Measurements from ENCODE around the gene HS3ST3A1.
"Not testable (repeated sequence)": the region's sequence is repeated elsewhere in the genome, so short reads cannot be mapped to it uniquely, and the experiment has no call there.

HS3ST3A1 gene

GRCh38 chr17:13560935-13561334, 40.8 kb downstream of the HS3ST3A1 start:
- H3K23ac ChIP-seq (ENCODE audit: low read length), result no peak overlapping the region

GRCh38 chr17:13558588-13558987, 43.1 kb downstream of the HS3ST3A1 start:
- Histone ChIP-seq H3K79me2 (ENCODE audit: control insufficient read depth, insufficient read depth, low read length) (no peaks in the 10 kb centered on the region), H3K27me3 (ENCODE audit: insufficient read depth, low read length, poor library complexity) (no peaks in the 10 kb centered on the region), H3K36me3 (ENCODE audit: control insufficient read depth, insufficient read depth, low read length) (no peaks in the 10 kb centered on the region), H3K4me2 (ENCODE audit: low read length) (no peak overlapping the region), H3K18ac (ENCODE audit: low read length) (no peak overlapping the region), H2BK15ac (replicated peaks; ENCODE audit: low read depth) (no peak overlapping the region), H3K79me1 (ENCODE audit: low read length) (peaks cover 6% of the 10 kb centered on the region), H3K4me3 (ENCODE audit: low read length) (no peak overlapping the region), H3K4ac (ENCODE audit: low read depth, low read length) (no peak overlapping the region), H2AK5ac (ENCODE audit: low read length) (no peak overlapping the region), H2BK5ac (ENCODE audit: low read length) (no peak overlapping the region), H3K9ac (ENCODE audit: low read length) (no peak overlapping the region), H4K8ac (ENCODE audit: low read depth, low read length) (no peak overlapping the region), H3K23ac (ENCODE audit: low read length) (no peak overlapping the region), H3K56ac (ENCODE audit: low read length) (no peak overlapping the region), H2BK120ac (ENCODE audit: low read depth, low read length) (no peak overlapping the region), H3K27ac (ENCODE audit: low read depth, low read length) (no peak overlapping the region), H3K4me1 (ENCODE audit: control insufficient read depth, low read depth, low read length) (no peaks in the 10 kb centered on the region), H4K5ac (ENCODE audit: low read length) (no peak overlapping the region)
- no CpG with 5 or more reads among the region's 3 CpGs for WGBS (ENCODE audit: extremely low coverage, insufficient coverage, low lambda C conversion rate)
- DNase-seq, result no peak

More at GRCh38 chr17:13560935-13561334, 40.8 kb downstream of the HS3ST3A1 start:
- Histone ChIP-seq H3K4me1 (ENCODE audit: control insufficient read depth, low read depth, low read length) (no peaks in the 10 kb centered on the region), H2BK5ac (ENCODE audit: low read length) (no peak overlapping the region), H3K36me3 (ENCODE audit: control insufficient read depth, insufficient read depth, low read length) (no peaks in the 10 kb centered on the region), H3K27ac (ENCODE audit: low read depth, low read length) (no peak overlapping the region), H3K9ac (ENCODE audit: low read length) (no peak overlapping the region), H3K56ac (ENCODE audit: low read length) (no peak overlapping the region), H3K4me3 (ENCODE audit: low read length) (no peak overlapping the region), H3K79me2 (ENCODE audit: control insufficient read depth, insufficient read depth, low read length) (no peaks in the 10 kb centered on the region), H3K79me1 (ENCODE audit: low read length) (peaks cover 4% of the 10 kb centered on the region), H3K18ac (ENCODE audit: low read length) (no peak overlapping the region), H3K27me3 (ENCODE audit: insufficient read depth, low read length, poor library complexity) (no peaks in the 10 kb centered on the region), H4K5ac (ENCODE audit: low read length) (no peak overlapping the region), H3K4me2 (ENCODE audit: low read length) (no peak overlapping the region), H4K8ac (ENCODE audit: low read depth, low read length) (no peak overlapping the region), H2BK120ac (ENCODE audit: low read depth, low read length) (no peak overlapping the region), H3K4ac (ENCODE audit: low read depth, low read length) (no peak overlapping the region), H2BK15ac (replicated peaks; ENCODE audit: low read depth) (no peak overlapping the region), H2AK5ac (ENCODE audit: low read length) (no peak overlapping the region)
- no CpG with 5 or more reads among the region's 1 CpG for WGBS (ENCODE audit: extremely low coverage, insufficient coverage, low lambda C conversion rate)
- no peak for DNase-seq

- Histone ChIP-seq H4K5ac (ENCODE audit: low read length) (no peak overlapping the region), H3K9ac (ENCODE audit: low read length) (no peak overlapping the region), H3K56ac (ENCODE audit: low read length) (no peak overlapping the region), H3K23ac (ENCODE audit: low read length) (no peak overlapping the region), H3K27ac (ENCODE audit: low read depth, low read length) (no peak overlapping the region), H2BK120ac (ENCODE audit: low read depth, low read length) (no peak overlapping the region), H3K4me2 (ENCODE audit: low read length) (no peak overlapping the region), H3K27me3 (ENCODE audit: insufficient read depth, low read length, poor library complexity) (no peaks in the 10 kb centered on the region), H2BK5ac (ENCODE audit: low read length) (no peak overlapping the region), H3K79me2 (ENCODE audit: control insufficient read depth, insufficient read depth, low read length) (no peaks in the 10 kb centered on the region), H3K4ac (ENCODE audit: low read depth, low read length) (no peak overlapping the region), H3K79me1 (ENCODE audit: low read length) (peaks cover 3% of the 10 kb centered on the region), H3K36me3 (ENCODE audit: control insufficient read depth, insufficient read depth, low read length) (no peaks in the 10 kb centered on the region), H3K4me1 (ENCODE audit: control insufficient read depth, low read depth, low read length) (no peaks in the 10 kb centered on the region), H4K8ac (ENCODE audit: low read depth, low read length) (no peak overlapping the region), H2BK15ac (replicated peaks; ENCODE audit: low read depth) (no peak overlapping the region), H3K18ac (ENCODE audit: low read length) (no peak overlapping the region), H3K4me3 (ENCODE audit: low read length) (no peak overlapping the region), H2AK5ac (ENCODE audit: low read length) (no peak overlapping the region)
- DNase-seq, result no peak
- no CpG with 5 or more reads among the region's 6 CpGs for WGBS (ENCODE audit: extremely low coverage, insufficient coverage, low lambda C conversion rate)
These were observed 44.7 kb downstream of the HS3ST3A1 start for GRCh38 chr17:13557077-13557476.

GRCh38 chr17:13554231-13554630, 47.5 kb downstream of the HS3ST3A1 start:
- Histone ChIP-seq H3K18ac (ENCODE audit: low read length) (no peak overlapping the region), H3K27ac (ENCODE audit: low read depth, low read length) (no peak overlapping the region), H3K4ac (ENCODE audit: low read depth, low read length) (no peak overlapping the region), H3K4me1 (ENCODE audit: control insufficient read depth, low read depth, low read length) (no peaks in the 10 kb centered on the region), H3K4me3 (ENCODE audit: low read length) (no peak overlapping the region), H3K23ac (ENCODE audit: low read length) (no peak overlapping the region), H3K27me3 (ENCODE audit: insufficient read depth, low read length, poor library complexity) (no peaks in the 10 kb centered on the region), H3K79me2 (ENCODE audit: control insufficient read depth, insufficient read depth, low read length) (no peaks in the 10 kb centered on the region), H2BK15ac (replicated peaks; ENCODE audit: low read depth) (no peak overlapping the region), H3K79me1 (ENCODE audit: low read length) (peaks cover 4% of the 10 kb centered on the region), H2BK5ac (ENCODE audit: low read length) (no peak overlapping the region), H3K9ac (ENCODE audit: low read length) (no peak overlapping the region), H4K5ac (ENCODE audit: low read length) (no peak overlapping the region), H3K36me3 (ENCODE audit: control insufficient read depth, insufficient read depth, low read length) (no peaks in the 10 kb centered on the region), H2BK120ac (ENCODE audit: low read depth, low read length) (no peak overlapping the region), H2AK5ac (ENCODE audit: low read length) (no peak overlapping the region), H3K56ac (ENCODE audit: low read length) (no peak overlapping the region), H3K4me2 (ENCODE audit: low read length) (no peak overlapping the region), H4K8ac (ENCODE audit: low read depth, low read length) (no peak overlapping the region)
- DNase-seq, result no peak
- no CpG with 5 or more reads among the region's 5 CpGs for WGBS (ENCODE audit: extremely low coverage, insufficient coverage, low lambda C conversion rate)

- Histone ChIP-seq H3K4me2 (ENCODE audit: low read length) (no peak overlapping the region), H2BK120ac (ENCODE audit: low read depth, low read length) (no peak overlapping the region), H3K9ac (ENCODE audit: low read length) (no peak overlapping the region), H3K79me2 (ENCODE audit: control insufficient read depth, insufficient read depth, low read length) (no peaks in the 10 kb centered on the region), H3K18ac (ENCODE audit: low read length) (no peak overlapping the region), H3K23ac (ENCODE audit: low read length) (no peak overlapping the region), H3K36me3 (ENCODE audit: control insufficient read depth, insufficient read depth, low read length) (no peaks in the 10 kb centered on the region), H4K5ac (ENCODE audit: low read length) (no peak overlapping the region), H2BK5ac (ENCODE audit: low read length) (no peak overlapping the region), H3K27me3 (ENCODE audit: insufficient read depth, low read length, poor library complexity) (no peaks in the 10 kb centered on the region), H3K4ac (ENCODE audit: low read depth, low read length) (no peak overlapping the region), H3K27ac (ENCODE audit: low read depth, low read length) (no peak overlapping the region), H3K79me1 (ENCODE audit: low read length) (peaks cover 4% of the 10 kb centered on the region), H3K4me3 (ENCODE audit: low read length) (no peak overlapping the region), H2AK5ac (ENCODE audit: low read length) (no peak overlapping the region), H2BK15ac (replicated peaks; ENCODE audit: low read depth) (no peak overlapping the region), H3K4me1 (ENCODE audit: control insufficient read depth, low read depth, low read length) (no peaks in the 10 kb centered on the region), H4K8ac (ENCODE audit: low read depth, low read length) (no peak overlapping the region), H3K56ac (ENCODE audit: low read length) (no peak overlapping the region)
- no CpG with 5 or more reads among the region's 6 CpGs for WGBS (ENCODE audit: extremely low coverage, insufficient coverage, low lambda C conversion rate)
- DNase-seq, result no peak
These were observed 51.4 kb downstream of the HS3ST3A1 start for GRCh38 chr17:13550291-13550690.

GRCh38 chr17:13548576-13548975, 53.2 kb downstream of the HS3ST3A1 start:
- not testable (repeated sequence) for H3K27me3 ChIP-seq (ENCODE audit: insufficient read depth, low read length, poor library complexity); H2AK5ac ChIP-seq (ENCODE audit: low read length); H3K4me2 ChIP-seq (ENCODE audit: low read length); DNase-seq; H2BK15ac ChIP-seq (replicated peaks; ENCODE audit: low read depth); H4K5ac ChIP-seq (ENCODE audit: low read length); H2BK5ac ChIP-seq (ENCODE audit: low read length); H3K23ac ChIP-seq (ENCODE audit: low read length); H3K18ac ChIP-seq (ENCODE audit: low read length); H3K79me2 ChIP-seq (ENCODE audit: control insufficient read depth, insufficient read depth, low read length); H2BK120ac ChIP-seq (ENCODE audit: low read depth, low read length); H3K79me1 ChIP-seq (ENCODE audit: low read length); H3K9ac ChIP-seq (ENCODE audit: low read length); H4K8ac ChIP-seq (ENCODE audit: low read depth, low read length); H3K4ac ChIP-seq (ENCODE audit: low read depth, low read length); H3K27ac ChIP-seq (ENCODE audit: low read depth, low read length); H3K56ac ChIP-seq (ENCODE audit: low read length); H3K4me3 ChIP-seq (ENCODE audit: low read length); H3K36me3 ChIP-seq (ENCODE audit: control insufficient read depth, insufficient read depth, low read length); H3K4me1 ChIP-seq (ENCODE audit: control insufficient read depth, low read depth, low read length)
- WGBS (ENCODE audit: extremely low coverage, insufficient coverage, low lambda C conversion rate), result no CpG with 5 or more reads among the region's 6 CpGs

Data from mesendoderm (in vitro differentiated cells).